H1 (cell line): ENCODE data around the gene SPINK14. TPM values are rescaled to one million over a fixed set of nuclear protein-coding genes. Genes with fewer than 3 reads are reported as not detected.

Source experiments
- CTCF ChIA-PET: fragments of 300-600 bp; sonication (Branson Sonifier 250); formaldehyde crosslinking; loops from one replicate; lab custom pipeline; 2021; ENCODE audit not compliant: partially characterized antibody; lab: Charles Lee
- POLR2A ChIA-PET: fragments of 300-600 bp; sonication (Branson Sonifier 250); formaldehyde crosslinking; loops from one replicate; lab custom pipeline; 2021; ENCODE audit warnings: inconsistent platforms; ENCODE audit not compliant: partially characterized antibody; lab: Charles Lee
- DNase-seq, 2 experiments: peaks; one replicate each; pipeline versions ENCODE4 v3.0.0 to v3.0.0-alpha.2; 2010 to 2022; ENCODE audit warnings: low spot score in 2 of 2, low read depth in 1 of 2, mixed read lengths in 1 of 2
- FAIRE-seq: peaks from 2 replicates; lab custom pipeline; 2011; peaks lifted over from hg19 to GRCh38; lab: Jason Lieb, UNC
- H2AFZ ChIP-seq: 2 replicates; pipeline ENCODE4 v1.8.1; 2012; ENCODE audit warnings: low read length, inconsistent platforms
- H2AK5ac ChIP-seq: 2 replicates; pipeline ENCODE4 v1.6.1; 2013; ENCODE audit warnings: low read depth, low read length
- H2BK120ac ChIP-seq: replicated peaks from 2 replicates; pipeline ENCODE3; 2013; ENCODE audit warnings: low read depth, low read length, inconsistent platforms
- H2BK12ac ChIP-seq: 2 replicates; pipeline ENCODE4 v1.6.1; 2013; ENCODE audit warnings: low read depth, low read length
- H2BK15ac ChIP-seq: 2 replicates; pipeline ENCODE4 v1.6.1; 2013; ENCODE audit warnings: low read length
- H2BK20ac ChIP-seq: 2 replicates; pipeline ENCODE4 v1.6.1; 2013; ENCODE audit warnings: low read length
- H2BK5ac ChIP-seq: 2 replicates; pipeline ENCODE4 v1.6.1; 2013; ENCODE audit warnings: low read depth, low read length
- H3K14ac ChIP-seq: 2 replicates; pipeline ENCODE4 v1.6.1; 2013; ENCODE audit warnings: inconsistent platforms; ENCODE audit not compliant: insufficient read length
- H3K18ac ChIP-seq: 2 replicates; pipeline ENCODE4 v1.6.1; 2013; ENCODE audit warnings: low read length; ENCODE audit errors: extremely low read depth
- H3K23ac ChIP-seq: 2 replicates; pipeline ENCODE4 v1.6.1; 2013; ENCODE audit warnings: inconsistent platforms; ENCODE audit not compliant: insufficient read length
- H3K23me2 ChIP-seq: 2 replicates; pipeline ENCODE4 v1.6.1; 2013; ENCODE audit warnings: low read depth, low read length
- H3K27ac ChIP-seq: 2 replicates; pipeline ENCODE4 v1.6.1; 2011; ENCODE audit warnings: low read depth, low read length, inconsistent platforms
- H3K27me3 ChIP-seq, 4 experiments: replicated peaks in 1 of 4; 1 replicate in 1 of 4; 2 replicates in 3 of 4; pipeline versions ENCODE4 v1.6.1 to v1.8.1; 2011 to 2013; ENCODE audit warnings: low read length in 3 of 4, mild to moderate bottlenecking in 3 of 4, inconsistent platforms in 2 of 4, mixed read lengths in 2 of 4, moderate library complexity in 1 of 4; ENCODE audit not compliant: control insufficient read depth in 3 of 4, insufficient read depth in 3 of 4; ENCODE audit errors: extremely low read depth in 1 of 4
- H3K36me3 ChIP-seq, 4 experiments: 2 replicates each; pipeline versions ENCODE4 v1.6.1 to v1.8.1; 2011 to 2013; ENCODE audit warnings: mild to moderate bottlenecking in 4 of 4, low read length in 3 of 4, moderate library complexity in 2 of 4, control low read depth in 1 of 4, inconsistent platforms in 1 of 4; ENCODE audit not compliant: insufficient read depth in 4 of 4, control insufficient read depth in 2 of 4
- H3K4ac ChIP-seq: replicated peaks from 2 replicates; pipeline ENCODE3; 2013; ENCODE audit warnings: low read length, low read depth, mixed read lengths, inconsistent platforms; ENCODE audit not compliant: insufficient read length
- H3K4me1 ChIP-seq, 4 experiments: replicated peaks in 1 of 4; 1 replicate in 1 of 4; 2 replicates in 3 of 4; pipeline versions ENCODE4 v1.6.1 to v1.8.1; 2011 to 2013; ENCODE audit warnings: low read length in 3 of 4, inconsistent platforms in 2 of 4, mixed read lengths in 1 of 4; ENCODE audit not compliant: insufficient read depth in 4 of 4, control insufficient read depth in 3 of 4
- H3K4me2 ChIP-seq, 2 experiments: 2 replicates each; pipeline versions ENCODE4 v1.6.1 to v1.8.1; 2011 to 2013; ENCODE audit warnings: low read depth in 2 of 2, low read length in 2 of 2, control low read depth in 1 of 2, inconsistent platforms in 1 of 2, mild to moderate bottlenecking in 1 of 2; ENCODE audit not compliant: insufficient read depth in 1 of 2
- H3K4me3 ChIP-seq, 4 experiments: fragments of 200-600, 300-600 bp in 1 of 4; sonication (generic), shearing (Covaris generic), sonication (Bioruptor Twin) in 1 of 4; 2 replicates each; pipeline versions ENCODE4 v1.5.1 to v1.8.1; 2011 to 2016; ENCODE audit warnings: low read length in 4 of 4, low read depth in 3 of 4, control low read depth in 2 of 4, inconsistent platforms in 2 of 4, mild to moderate bottlenecking in 2 of 4, mixed read lengths in 1 of 4, moderate library complexity in 1 of 4; ENCODE audit not compliant: insufficient read depth in 2 of 4; ENCODE audit errors: extremely low read depth in 1 of 4
- H3K56ac ChIP-seq: replicated peaks from 2 replicates; pipeline ENCODE3; 2013; ENCODE audit warnings: low read depth, mild to moderate bottlenecking, mixed read lengths, low read length, inconsistent platforms; ENCODE audit not compliant: insufficient read length
- H3K79me1 ChIP-seq: 2 replicates; pipeline ENCODE4 v1.6.1; 2013; ENCODE audit warnings: low read depth, low read length, control low read depth
- H3K79me2 ChIP-seq, 2 experiments: 2 replicates each; pipeline versions ENCODE4 v1.6.1 to v1.8.1; 2012 to 2013; ENCODE audit warnings: low read length in 2 of 2, mild to moderate bottlenecking in 2 of 2, inconsistent platforms in 1 of 2; ENCODE audit not compliant: insufficient read depth in 2 of 2, control insufficient read depth in 1 of 2
- H3K9ac ChIP-seq, 4 experiments: replicated peaks in 1 of 4; 1 replicate in 1 of 4; 2 replicates in 3 of 4; pipeline versions ENCODE4 v1.6.1 to v1.8.1; 2011 to 2013; ENCODE audit warnings: low read depth in 3 of 4, low read length in 3 of 4, control low read depth in 2 of 4, mild to moderate bottlenecking in 2 of 4, moderate library complexity in 2 of 4, inconsistent platforms in 1 of 4; ENCODE audit errors: extremely low read depth in 1 of 4
- H3K9me3 ChIP-seq, 2 experiments: 2 replicates each; pipeline versions ENCODE4 v1.6.1 to v1.8.1; 2012 to 2013; ENCODE audit warnings: mild to moderate bottlenecking in 2 of 2, moderate library complexity in 2 of 2, control low read depth in 1 of 2, inconsistent platforms in 1 of 2, low read depth in 1 of 2, low read length in 1 of 2, mixed read lengths in 1 of 2; ENCODE audit not compliant: insufficient read depth in 2 of 2
- H4K20me1 ChIP-seq, 2 experiments: replicated peaks in 1 of 2; 2 replicates each; pipeline versions ENCODE3 to v1.8.1; 2011 to 2013; ENCODE audit warnings: inconsistent platforms in 2 of 2, low read length in 2 of 2, mild to moderate bottlenecking in 1 of 2; ENCODE audit not compliant: insufficient read depth in 2 of 2, control insufficient read depth in 1 of 2
- H4K5ac ChIP-seq: 2 replicates; pipeline ENCODE4 v1.6.1; 2013; ENCODE audit warnings: low read length, low read depth, mixed read lengths, inconsistent platforms; ENCODE audit not compliant: insufficient read length
- H4K8ac ChIP-seq: 2 replicates; pipeline ENCODE4 v1.8.0; 2013; ENCODE audit warnings: mild to moderate bottlenecking, moderate library complexity, low read length, inconsistent platforms; ENCODE audit not compliant: insufficient read depth; ENCODE audit errors: extremely low read depth
- H4K91ac ChIP-seq: replicated peaks from 2 replicates; pipeline ENCODE3; 2013; ENCODE audit warnings: low read length, mixed read lengths, inconsistent platforms; ENCODE audit not compliant: insufficient read length
- BACH1 ChIP-seq: IDR thresholded peaks from 2 replicates; pipeline ENCODE4 v1.6.1; 2012; ENCODE audit warnings: low read length, improper control_type of control experiment
- HDAC6 ChIP-seq: IDR thresholded peaks from one replicate; pipeline ENCODE4 v1.7.1; 2012; ENCODE audit warnings: low read depth, mild to moderate bottlenecking, inconsistent platforms, low read length, moderate library complexity
- whole genome bisulfite sequencing, 2 experiments: shearing (Covaris generic) in 1 of 2; methylation state at CpG; one replicate each; pipeline versions ENCODE4 v1.1.6 to v1.1.7; 2013 to 2015; ENCODE audit warnings: low lambda C conversion rate in 2 of 2, mixed read lengths in 2 of 2, inconsistent platforms in 1 of 2, low coverage in 1 of 2, missing lambda C conversion rate in 1 of 2; ENCODE audit not compliant: insufficient replicate concordance in 2 of 2, insufficient coverage in 1 of 2, insufficient read length in 1 of 2; ENCODE audit errors: extremely low coverage in 1 of 2, missing lambda C conversion rate in 1 of 2; 5-methylcytosine and 5-hydroxymethylcytosine counted together
- polyA plus RNA-seq, 7 experiments: library from polyadenylated mRNA; depleted of rRNA in 3 of 7; stranded (reverse) in 5 of 7; unstranded in 2 of 7; fragments of >200 nt in 5 of 7; fragments of 200-250 nt in 2 of 7; gene quantifications; 1 replicate in 5 of 7; 2 replicates in 1 of 7; 4 replicates in 1 of 7; pipeline versions ENCODE4 v1.2.1 to v1.2.3, GENCODE V29; 2011 to 2013; ENCODE audit warnings: missing spikeins in 2 of 7, mixed read lengths in 2 of 7
- total RNA-seq: library from RNA; stranded (reverse); fragmentation: NEBNext Ultra II Directional; extraction: Animal tissue kit (Norgen Biotek cat#: 25700); gene quantifications from 2 replicates; pipeline ENCODE4 v1.2.1, GENCODE V29; 2021

SPINK14 gene
- total and polyA plus RNA-seq, 2 of the 8 experiments (the other 6 are each of a cell fraction or from before 2014, with no cell fraction given) = not detected

DNA sequence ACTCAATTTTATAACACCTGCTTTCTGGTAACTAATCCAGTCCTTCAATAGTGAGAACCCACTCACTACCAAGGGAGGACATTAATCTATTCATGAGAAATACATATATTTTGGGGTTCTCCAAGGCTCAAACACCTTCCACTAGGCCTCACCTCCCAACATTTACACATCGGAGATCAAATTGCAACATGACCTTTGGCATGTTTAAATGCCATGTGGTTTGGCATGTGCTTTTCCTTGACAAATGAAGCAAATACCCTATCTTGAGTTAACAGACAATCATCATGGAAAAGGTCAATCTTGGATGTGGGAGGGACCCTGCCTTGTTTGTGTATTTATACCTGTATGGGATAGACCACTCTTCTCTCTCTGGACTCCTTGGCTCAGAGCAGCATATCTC, 21.9 kb upstream of the SPINK14 start:
- ChIA-PET POLR2A (interaction anchor here (0.6 kb wide), 1 partner anchor 238 kb away, joined by 6 read pairs; no protein-coding TSS in a partner anchor), CTCF (interaction anchor here (0.7 to 1.2 kb wide), 4 partner anchors 10 to 519 kb away, joined by 3 to 4 read pairs (median 3); no protein-coding TSS in a partner anchor)

More for the DNA sequence above, 21.9 kb upstream of the SPINK14 start:
- 100% methylated on average over 1 of the region's 1 CpG; no CpG with 5 or more reads in 1 of the 2 experiments for WGBS, 2 experiments
- no peaks in the 10 kb centered on the region for H3K36me3 ChIP-seq
- H3K27ac ChIP-seq = no peak overlapping the region
- H3K4ac ChIP-seq = no peak overlapping the region
- DNase-seq (no peak), FAIRE-seq (no peak)
- H3K4me1 ChIP-seq = no peaks in the 10 kb centered on the region
- H4K91ac ChIP-seq = no peak overlapping the region
- no peak overlapping the region for H4K5ac ChIP-seq
- no peak overlapping the region for H3K14ac ChIP-seq
- H2BK15ac ChIP-seq = no peak overlapping the region
- H2AK5ac ChIP-seq = no peak overlapping the region
- no peaks in the 10 kb centered on the region for H3K79me1 ChIP-seq
- H2BK12ac ChIP-seq = no peak overlapping the region
- H3K79me2 ChIP-seq = no peaks in the 10 kb centered on the region
- no peak overlapping the region for H2AFZ ChIP-seq
- H2BK120ac ChIP-seq = no peak overlapping the region
- H4K8ac ChIP-seq = no peak overlapping the region
- H2BK5ac ChIP-seq = no peak overlapping the region
- H3K4me2 ChIP-seq = no peak overlapping the region
- H2BK20ac ChIP-seq = no peak overlapping the region
- H3K23me2 ChIP-seq = no peaks in the 10 kb centered on the region
- H3K9me3 ChIP-seq = no peaks in the 10 kb centered on the region
- H4K20me1 ChIP-seq = no peaks in the 10 kb centered on the region
- no peak overlapping the region for H3K56ac ChIP-seq
- H3K27me3 ChIP-seq = peaks cover 0 to 1% (median 0%) of the 10 kb centered on the region in 4 experiments; a peak in 1 of 7 replicates
- H3K9ac ChIP-seq = no peak overlapping the region
- no peak overlapping the region for H3K18ac ChIP-seq
- H3K23ac ChIP-seq = no peak overlapping the region
- no peak for TF ChIP-seq HDAC6
- no peak for TF ChIP-seq BACH1
- no peak overlapping the region for H3K4me3 ChIP-seq
